ENCODE measurements around the gene PLB1.

Gene PLB1

DNA sequence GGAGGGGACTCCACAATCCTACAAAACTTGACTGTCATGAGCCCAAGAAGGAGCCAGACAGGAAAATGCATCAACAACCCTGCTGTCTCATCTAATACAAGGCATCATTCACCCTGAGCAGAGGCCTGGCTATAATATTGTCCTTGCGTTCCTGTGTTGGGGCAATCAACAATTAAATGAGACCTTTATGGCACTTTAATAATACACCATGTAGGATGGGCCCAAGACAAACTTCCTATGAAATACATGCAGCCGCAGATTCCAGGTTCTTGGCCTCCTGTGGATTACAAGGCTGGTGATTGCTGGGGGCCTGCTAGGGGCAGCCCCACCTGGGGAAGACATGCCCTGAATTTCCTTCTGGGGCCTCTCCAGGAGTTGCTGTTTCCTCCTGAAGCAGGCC is 173.0 kb downstream of the PLB1 start:
- no peak for DNase-seq

DNA sequence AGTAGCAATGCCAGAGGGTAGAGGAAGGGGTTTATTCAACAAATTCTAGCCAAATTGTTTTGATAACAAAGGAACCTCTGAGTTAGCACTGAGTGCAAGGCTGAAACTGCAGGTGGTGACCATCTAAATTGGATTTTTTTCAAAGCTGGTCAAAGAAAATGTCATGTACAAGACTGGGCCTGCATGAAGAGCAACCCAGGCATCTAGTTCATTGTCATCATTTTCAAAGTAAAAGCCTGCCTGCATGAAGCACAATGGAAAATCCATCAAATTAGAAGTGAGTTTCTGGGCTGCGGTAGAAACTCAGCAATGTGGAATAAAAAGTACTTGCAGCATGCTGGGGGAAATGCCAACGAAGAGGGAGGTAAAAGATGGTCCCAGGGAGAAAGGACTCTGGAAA is 175.0 kb downstream of the PLB1 start:
- DNase-seq, result no peak

DNA sequence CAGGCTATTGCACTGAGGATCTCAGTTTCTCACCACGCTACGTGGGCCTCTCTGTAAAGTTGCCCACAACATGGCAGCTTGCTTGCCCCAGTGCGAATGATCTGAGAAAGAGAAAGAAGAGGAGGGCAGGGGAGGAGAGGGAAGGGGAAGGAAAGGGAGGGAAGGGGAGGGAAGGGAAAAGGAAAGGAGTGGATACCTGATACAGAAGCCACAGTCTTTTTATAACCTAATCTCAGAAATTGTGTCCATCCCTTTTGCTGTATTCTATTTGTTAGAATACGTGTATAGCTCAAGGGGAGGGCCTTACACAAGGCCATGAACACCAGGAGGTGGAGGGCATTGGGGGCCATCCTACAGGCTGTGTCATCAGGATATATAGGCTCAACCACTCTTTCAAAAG is 177.5 kb downstream of the PLB1 start:
- no peak for DNase-seq

DNA sequence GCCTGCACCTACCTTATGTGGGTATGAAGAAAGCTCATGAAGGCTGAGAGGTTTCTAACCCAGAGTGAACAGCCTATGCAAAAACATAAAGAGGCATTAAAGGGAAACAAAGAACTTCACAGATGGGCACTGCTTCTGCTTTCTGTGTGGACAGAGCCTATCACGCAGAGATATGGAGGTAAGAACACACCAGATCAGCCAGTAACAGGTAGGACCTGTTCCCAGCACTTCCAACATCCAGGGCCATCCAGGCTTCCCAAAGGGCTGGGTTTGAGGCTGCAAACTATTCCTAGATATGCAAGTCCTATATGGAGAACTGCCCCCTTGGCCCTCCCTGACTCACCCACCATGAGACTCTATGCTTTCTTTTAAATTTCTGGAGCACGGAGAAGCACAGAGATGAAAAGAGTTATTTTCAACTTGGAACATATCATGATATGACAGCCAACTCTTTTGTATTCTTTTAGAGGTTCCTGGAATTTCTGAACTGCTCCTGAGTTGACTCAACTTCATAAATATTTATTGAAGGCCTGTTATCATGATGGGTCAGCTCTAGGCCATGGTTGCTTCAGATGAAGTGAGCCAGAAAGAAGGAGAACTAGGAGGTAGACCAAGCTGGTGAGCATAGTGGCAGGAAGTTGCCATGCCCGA is 178.3 kb downstream of the PLB1 start:
- no peak for DNase-seq

DNA sequence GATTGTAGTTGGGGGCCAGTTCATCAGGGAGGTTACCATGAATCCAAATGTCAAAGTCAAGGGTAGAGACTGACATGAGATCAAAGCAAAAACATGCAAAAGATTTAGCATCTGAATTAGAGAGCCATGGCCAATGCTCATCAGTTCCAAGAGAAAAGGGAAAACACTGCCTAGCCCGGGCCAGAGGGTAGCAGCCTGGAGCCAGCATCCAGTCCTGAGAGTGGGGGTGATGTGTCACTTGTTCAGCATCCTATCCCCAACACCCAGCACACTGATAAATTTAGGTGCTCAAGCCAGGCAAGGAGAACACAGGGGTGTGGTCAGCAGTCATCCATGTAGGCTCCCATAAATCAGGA is 178.8 kb downstream of the PLB1 start:
- DNase-seq, result no peak

DNA sequence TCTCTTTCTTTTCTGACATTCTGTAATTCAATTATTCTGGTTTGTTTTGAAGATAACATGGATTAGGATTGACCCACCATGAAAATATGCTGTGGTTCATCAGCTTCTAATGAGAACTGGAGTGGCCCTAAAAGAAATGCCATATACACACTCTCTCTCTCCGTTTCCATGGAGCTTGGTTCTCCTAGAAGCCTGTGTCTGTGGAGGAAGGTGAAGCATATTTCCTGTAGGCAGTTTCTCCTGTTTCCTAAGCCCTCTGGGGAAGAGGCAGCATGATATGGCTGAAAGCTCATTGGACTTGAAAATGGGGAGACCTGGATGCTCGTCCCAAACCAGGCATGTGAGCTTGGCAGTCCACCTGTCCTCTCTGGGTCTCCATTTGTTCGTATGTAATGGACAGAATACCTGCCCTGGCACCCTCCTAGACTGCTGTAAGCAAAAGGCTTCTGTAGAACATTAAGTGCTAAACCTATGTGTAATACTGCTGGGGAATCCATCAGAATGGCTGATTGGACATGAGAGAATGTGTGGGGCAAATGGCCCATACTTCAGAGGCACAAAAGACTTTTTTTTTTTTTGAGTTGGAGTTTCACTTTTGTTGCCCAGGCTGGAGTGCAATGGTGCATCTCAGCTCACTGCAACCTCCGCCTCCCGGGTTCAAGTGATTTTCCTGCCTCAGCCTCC is 180.4 kb downstream of the PLB1 start:
- no peak for DNase-seq

DNA sequence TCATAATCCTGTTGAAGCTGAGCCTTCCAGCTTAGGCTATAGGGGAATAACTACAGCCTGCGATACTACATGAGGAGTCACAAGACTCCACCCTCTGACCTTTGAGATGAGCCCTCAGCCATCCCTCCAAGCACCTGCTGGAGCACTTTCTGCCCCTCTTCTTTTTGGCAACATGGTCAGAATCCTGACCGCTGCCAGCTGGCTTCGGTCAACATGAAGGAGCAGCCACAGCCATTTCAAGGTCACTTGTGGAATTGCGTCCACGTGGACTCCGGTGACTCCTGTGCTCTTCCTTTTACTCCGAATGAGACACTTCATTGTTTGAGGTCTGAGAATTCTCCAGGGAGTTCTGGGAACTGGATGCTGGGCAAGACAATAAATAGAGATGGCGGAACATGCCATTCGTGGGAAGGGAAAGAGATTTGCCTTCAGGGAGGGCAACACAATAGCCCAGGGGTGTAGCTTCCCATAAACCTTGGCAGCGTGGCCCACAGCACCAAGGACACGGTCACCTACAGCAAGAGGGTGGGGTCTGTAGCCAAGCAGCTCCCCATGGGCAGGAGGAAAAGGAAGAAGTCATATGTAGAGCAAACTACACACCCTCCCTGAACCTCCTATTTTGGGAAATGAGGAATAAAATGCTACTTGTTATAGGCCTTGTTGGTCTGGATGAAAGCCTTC is 182.5 kb downstream of the PLB1 start:
- DNase-seq, result no peak

DNA sequence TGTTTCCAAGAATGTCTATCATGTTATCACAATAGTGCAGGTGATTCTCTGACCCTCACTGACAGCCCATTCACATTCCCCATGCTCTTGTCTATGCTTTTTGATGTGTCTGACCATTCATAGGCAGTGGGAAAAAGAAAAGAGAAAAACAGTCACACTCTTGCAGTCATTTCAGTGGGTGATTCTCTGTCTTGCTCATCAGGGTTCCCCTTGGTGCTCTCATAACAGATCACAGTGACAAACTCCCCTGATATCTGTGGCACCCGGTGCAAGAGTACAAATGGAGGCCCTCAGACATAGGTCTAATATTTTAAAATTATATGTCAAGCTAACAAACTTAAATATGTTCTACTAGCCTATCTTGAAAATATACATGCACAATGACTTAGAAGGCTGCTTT is 183.1 kb downstream of the PLB1 start:
- DNase-seq, result no peak

DNA sequence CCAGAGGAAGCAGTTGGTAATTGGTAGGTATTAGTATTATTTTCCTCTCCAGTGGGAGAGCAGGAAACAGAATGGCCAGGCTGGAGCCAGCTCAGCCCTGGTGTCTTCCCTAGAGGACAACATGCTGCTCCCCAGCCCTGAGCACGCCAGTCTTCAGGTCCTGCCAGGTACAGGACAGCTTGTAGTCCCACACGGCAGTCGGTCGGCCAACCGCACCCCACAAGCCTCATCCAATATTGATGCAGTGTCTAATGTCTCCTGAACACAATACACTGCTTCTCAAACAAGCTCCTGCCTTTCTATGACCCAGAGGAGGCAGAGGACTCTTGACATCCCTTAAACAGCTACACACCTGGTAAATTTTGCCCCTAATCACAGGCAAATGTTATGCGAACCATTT is 184.8 kb downstream of the PLB1 start:
- no peak for DNase-seq

DNA sequence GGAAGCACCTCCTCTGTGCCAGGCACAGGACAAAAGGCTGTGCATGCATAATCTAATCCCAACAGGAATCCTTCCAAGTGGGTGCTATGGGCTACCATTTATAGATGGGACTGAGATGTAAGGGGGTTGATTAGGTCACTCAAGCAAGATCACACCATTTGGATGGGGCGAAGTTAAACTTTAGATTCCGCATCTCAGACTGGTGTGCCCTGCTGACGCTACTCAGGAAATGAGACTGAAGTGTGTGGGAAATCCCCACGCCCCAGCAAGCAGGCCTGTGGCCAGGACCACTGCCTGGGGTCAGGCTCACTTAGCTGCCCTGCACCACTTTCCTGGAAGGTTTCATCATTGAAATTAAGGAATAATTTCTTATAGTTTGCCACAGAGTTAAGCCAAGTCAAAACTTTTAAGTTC is 185.3 kb downstream of the PLB1 start:
- peak; percentile 74 to 86 (median 84) for DNase-seq

DNA sequence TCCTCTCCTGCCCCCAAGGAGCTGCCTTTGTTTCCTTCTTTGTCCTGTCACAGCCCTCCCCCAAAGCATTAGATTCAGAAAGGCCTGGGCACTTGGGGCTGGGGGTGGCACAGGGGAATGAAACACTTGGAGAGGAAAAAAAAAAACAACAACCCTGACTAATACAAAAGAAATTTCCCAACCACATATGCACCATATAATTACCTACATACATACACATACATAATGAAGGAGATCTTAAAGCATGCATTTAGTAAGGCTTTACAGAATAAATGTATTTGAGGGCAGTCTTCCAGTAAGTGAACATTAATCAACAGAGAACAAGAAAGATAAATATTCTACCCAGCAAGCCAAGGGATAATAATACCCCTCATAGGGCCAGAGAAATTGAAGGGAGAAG is 185.7 kb downstream of the PLB1 start:
- DNase-seq, result no peak

DNA sequence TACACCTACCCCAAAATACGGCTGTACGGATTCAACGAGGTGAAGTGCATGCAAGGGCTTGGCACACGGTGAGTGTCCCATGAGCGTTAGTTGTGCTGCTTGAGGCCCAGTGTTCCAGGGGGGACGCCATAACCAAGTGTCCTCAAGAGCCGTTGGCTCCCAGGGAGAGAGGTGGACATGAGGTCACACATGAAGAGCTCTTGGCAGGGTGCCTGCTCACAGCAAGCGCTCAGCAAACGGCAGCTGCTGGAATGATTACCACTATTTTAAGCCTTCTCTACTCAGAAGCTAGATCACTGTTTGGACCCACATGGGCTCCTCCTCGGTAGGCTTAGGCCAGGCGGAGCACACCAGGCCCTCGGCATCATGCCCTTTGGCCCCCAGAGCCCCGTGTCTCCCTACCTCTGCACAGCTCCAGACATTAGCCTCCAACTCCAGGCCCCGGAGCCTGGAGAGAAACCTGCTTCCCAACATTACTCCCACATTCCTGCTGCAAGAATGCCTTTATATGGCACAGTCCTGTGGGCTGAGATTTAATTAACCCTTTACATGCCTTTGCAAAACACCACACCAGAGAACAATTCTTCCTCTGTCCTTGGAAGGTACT is 187.3 kb downstream of the PLB1 start:
- DNase-seq, result peak in 1 of 4 experiments; percentile 21

DNA sequence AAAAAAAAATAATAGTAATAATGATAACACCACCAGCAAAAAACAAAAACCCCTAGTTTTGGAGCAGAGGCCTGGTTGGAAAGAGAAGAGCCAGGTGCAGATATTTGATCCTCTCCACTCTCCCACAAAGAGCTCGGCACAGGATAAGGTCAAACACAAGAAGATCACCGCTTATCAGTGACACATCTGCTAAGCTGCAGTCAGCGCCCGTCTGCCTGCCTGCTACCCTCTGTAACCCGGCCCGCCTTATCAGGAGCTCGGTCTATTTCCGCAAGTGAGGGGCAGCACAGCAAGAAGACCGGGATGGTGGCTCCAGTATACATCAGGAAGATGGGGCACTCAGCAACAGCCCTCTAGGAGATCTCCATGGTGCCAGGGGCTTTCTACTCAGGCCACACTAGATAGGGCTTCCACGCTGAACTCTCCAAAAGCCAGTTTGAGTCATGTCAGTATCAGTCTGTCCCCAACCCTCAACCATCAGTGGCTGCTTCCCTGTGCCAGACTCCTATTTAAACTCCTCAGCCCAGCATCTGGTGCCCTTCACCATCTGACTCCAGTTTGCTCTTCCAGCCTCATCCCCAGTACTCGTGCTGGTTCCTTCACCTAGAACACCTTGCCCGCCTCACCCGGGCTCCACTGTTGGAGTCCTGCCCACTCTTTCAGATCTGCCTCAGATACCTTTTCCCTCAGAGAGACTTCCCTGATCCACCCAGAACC is 188.4 kb downstream of the PLB1 start:
- no peak for DNase-seq

DNA sequence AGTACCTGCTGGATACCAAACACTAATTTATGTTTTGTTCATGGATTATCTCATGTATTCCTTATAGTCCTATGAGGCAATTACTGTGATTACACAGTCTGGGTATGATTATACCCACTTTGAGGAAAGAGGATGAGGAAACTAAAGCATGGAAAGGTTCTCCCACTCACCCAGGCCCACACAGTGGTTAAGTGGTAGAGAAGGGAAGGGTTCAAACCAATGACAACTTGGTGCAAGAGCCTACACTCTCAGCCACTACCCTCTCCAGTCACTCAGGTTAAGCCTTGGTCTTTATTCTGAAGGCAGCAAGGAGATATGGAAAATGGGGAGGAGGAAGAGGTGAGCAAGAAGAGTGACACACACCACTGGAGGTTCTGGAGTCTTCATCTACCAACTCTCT is 191.3 kb downstream of the PLB1 start:
- DNase-seq, result peak; percentile 66 to 86 (median 82)

DNA sequence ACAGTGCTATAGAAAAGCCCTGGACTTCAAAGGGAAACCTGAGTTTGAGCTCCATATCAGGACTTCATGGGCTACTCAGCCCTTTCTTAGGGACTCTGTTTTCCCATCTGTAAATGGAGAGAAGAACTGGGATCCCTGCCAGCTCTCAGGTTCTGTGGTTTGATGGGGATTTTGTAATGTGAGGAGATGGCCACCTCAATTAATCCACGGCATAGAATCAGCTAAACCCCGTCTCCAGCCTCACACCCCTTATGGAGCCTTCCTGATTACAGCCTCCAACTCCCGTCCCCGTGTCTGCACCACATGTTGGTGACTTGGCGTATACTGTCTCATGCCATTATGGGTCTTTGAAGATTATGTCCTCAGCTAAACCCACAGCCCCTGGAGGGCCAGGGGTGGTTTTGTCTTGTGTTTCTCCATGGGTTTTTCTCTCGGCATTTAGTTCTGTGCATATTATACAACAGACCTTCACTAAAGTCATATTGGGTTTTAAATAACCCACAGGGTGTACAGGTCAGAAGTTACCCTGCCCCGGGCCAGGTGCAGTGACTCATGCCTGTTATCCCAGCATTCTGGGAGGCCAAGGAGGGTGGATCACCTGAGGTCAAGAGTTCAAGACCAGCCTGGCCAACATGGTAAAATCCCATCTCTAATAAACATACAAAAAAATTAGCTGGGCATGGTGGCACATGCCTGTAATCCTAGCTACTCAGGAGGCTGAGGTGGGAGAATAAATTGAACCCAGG is 192.0 kb downstream of the PLB1 start:
- DNase-seq, result no peak

DNA sequence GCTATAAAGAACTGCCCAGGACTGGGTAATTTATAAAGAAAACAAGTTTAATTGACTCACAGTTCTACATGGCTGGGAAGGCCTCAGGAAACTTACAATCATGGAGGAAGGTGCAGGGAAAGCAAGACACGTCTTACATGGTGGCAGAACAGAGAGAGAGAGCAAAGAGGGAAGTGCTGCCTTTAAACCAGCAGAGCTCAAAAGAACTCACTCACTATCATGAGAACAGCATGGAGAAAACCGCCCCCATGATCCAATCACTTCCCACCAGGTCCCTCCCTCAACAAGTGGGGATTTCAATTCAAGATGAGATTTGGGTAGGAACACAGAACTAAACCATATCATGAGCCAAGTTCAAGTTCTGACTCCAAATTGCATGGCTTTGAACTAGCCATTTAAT is 193.0 kb downstream of the PLB1 start:
- DNase-seq, result peak; percentile 33 to 58 (median 53)

DNA sequence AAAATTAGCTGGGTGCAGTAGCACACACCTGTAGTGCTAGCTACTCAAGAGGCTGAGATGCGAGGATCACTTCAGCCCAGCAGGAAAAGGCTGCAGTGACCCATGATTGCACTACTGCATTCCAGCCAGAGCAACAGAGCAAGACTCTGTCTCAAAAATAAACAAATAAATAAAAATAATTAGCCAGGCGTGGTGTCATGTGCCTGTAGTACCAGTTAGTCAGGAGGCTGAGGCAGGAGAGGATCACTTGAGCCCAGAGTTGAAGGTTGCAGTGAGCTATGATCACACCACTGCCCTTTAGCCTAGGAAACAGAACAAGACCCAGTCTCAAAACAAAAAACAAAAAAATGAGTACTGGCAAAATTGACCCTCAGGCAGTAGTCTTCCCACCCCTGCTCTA is 193.9 kb downstream of the PLB1 start:
- DNase-seq, result no peak

DNA sequence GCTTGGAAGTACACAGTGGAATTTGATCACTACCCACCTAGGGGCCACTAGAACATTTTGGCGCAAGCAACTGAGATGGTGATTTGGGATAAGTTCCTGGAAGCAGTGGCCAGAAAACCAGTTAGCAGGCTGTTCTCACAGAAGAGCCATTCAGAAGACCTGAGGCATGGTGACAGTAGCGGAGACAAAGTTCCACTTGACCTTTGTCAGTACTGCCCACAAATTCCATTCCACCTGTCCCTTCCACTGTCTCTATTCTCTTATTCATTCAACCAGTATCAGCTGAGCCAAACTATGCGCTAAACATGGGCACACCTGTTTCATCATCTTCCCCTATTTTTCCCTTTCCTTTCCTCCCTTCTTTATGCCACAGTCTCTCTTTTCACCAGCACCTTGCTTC is 196.6 kb downstream of the PLB1 start:
- DNase-seq, result no peak

DNA sequence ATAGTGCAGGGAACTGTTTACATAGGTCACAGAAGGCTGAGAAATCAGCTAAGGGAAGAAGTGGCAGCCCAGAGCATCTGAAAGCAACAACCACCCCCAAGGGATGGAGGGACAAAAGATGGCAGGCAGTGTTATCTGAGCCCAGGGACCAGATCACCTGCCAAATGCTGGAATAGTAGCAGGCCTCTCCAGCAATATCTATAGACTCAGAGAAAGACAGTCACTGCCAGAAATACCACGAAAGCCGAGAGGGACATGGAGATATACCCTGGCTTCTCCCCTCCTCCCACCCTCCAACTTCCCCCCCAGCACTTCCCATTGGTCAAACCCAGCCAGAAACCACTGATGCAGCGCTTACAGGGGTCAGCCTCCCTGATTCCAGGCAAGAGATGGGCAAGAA is 197.4 kb downstream of the PLB1 start:
- no peak for DNase-seq
